A549 (cell line): ENCODE results near the gene XRCC6. TPM values are rescaled to one million over a fixed set of nuclear protein-coding genes. Genes with fewer than 3 reads are reported as not detected.

Experiments used
- ATAC-seq, 2 experiments: fragments of 200-7000 bp in 1 of 2; fragments of >200 bp in 1 of 2; cut with Nextera tagmentation in 1 of 2; cut with Tn5 transposase in 1 of 2; 3 replicates each; pipeline versions ENCODE4 v1.8.0 to v1.9.1; 2018 to 2020; ENCODE audit warnings: mild to moderate bottlenecking in 1 of 2, moderate library complexity in 1 of 2
- CTCF ChIA-PET: fragments of 300-600 bp; sonication (Branson Sonifier 250); formaldehyde crosslinking; extraction: SDS; loops from one replicate; lab custom pipeline; 2021; ENCODE audit warnings: antibody characterized with exemption, inconsistent platforms; lab: Yijun Ruan, JAX
- POLR2A ChIA-PET: fragments of 350-600 bp; formaldehyde crosslinking; extraction: SDS; loops from one replicate; lab custom pipeline; 2021; ENCODE audit warnings: antibody characterized with exemption, inconsistent platforms; lab: Yijun Ruan, JAX
- DNase-seq, 2 experiments: peaks; one replicate each; pipeline versions ENCODE4 v3.0.0 to v3.0.0-alpha.2; 2011 to 2016; ENCODE audit warnings: low read depth in 1 of 2, low spot score in 1 of 2
- FAIRE-seq: peaks from 2 replicates; lab custom pipeline; 2011; peaks lifted over from hg19 to GRCh38; lab: Jason Lieb, UNC
- H3K27ac ChIP-seq, 2 experiments: fragments of >200 bp; sonication (Bioruptor Twin); formaldehyde crosslinking; 3 replicates each; pipeline ENCODE4 v1.5.1; 2016 to 2017
- H3K4me1 ChIP-seq: fragments of >200 bp; sonication (Bioruptor Twin); formaldehyde crosslinking; 3 replicates; pipeline ENCODE4 v1.6.1; 2016
- H3K4me2 ChIP-seq: fragments of >200 bp; sonication (Bioruptor Twin); formaldehyde crosslinking; 3 replicates; pipeline ENCODE4 v1.6.1; 2016
- H3K4me3 ChIP-seq: fragments of >200 bp; sonication (Bioruptor Twin); formaldehyde crosslinking; 3 replicates; pipeline ENCODE4 v1.5.1; 2016
- H3K9me3 ChIP-seq: fragments of >200 bp; sonication (Bioruptor Twin); formaldehyde crosslinking; 3 replicates; pipeline ENCODE4 v1.6.1; 2016
- BHLHE40 ChIP-seq: IDR thresholded peaks from 2 replicates; pipeline ENCODE4 v1.6.1; 2012; ENCODE audit warnings: low read depth, low read length, inconsistent platforms
- CBX8 ChIP-seq: fragments of 200-600 bp; sonication (generic); IDR thresholded peaks from 2 replicates; pipeline ENCODE4 v1.6.1; 2016
- CEBPB ChIP-seq, 2 experiments: fragments of >200 bp in 1 of 2; sonication (Bioruptor Twin) in 1 of 2; formaldehyde crosslinking in 1 of 2; IDR thresholded peaks; 2 replicates each; pipeline ENCODE4 v1.6.1; 2012 to 2016
- CHD2 ChIP-seq: fragments of 150-350 bp; IDR thresholded peaks from 2 replicates; pipeline ENCODE4 v1.6.1; 2014; ENCODE audit warnings: low read length; ENCODE audit not compliant: partially characterized antibody
- GATA3 ChIP-seq: IDR thresholded peaks from 2 replicates; pipeline ENCODE4 v1.6.1; 2012; ENCODE audit warnings: borderline replicate concordance
- HOXA7 ChIP-seq: fragments of 250-450 bp; sonication (Bioruptor Pico); IDR thresholded peaks from 2 replicates; pipeline ENCODE4 v1.5.0; 2020; ENCODE audit warnings: mild to moderate bottlenecking, moderate library complexity
- HOXB13 ChIP-seq: fragments of 250-450 bp; sonication (Bioruptor Pico); IDR thresholded peaks from 2 replicates; pipeline ENCODE4 v1.5.0; 2020; ENCODE audit warnings: low read depth, mild to moderate bottlenecking, moderate library complexity
- HOXB5 ChIP-seq: fragments of 250-450 bp; sonication (Bioruptor Pico); IDR thresholded peaks from 2 replicates; pipeline ENCODE4 v1.5.0; 2020; ENCODE audit warnings: mild to moderate bottlenecking, moderate library complexity
- JUNB ChIP-seq: fragments of >200 bp; sonication (Bioruptor Twin); formaldehyde crosslinking; IDR thresholded peaks from 2 replicates; pipeline ENCODE4 v1.6.1; 2016
- KDM5A ChIP-seq: fragments of 200-600 bp; sonication (generic); IDR thresholded peaks from 2 replicates; pipeline ENCODE4 v1.6.1; 2016; ENCODE audit warnings: antibody characterized with exemption, mild to moderate bottlenecking
- MAZ ChIP-seq: fragments of 150-350 bp; IDR thresholded peaks from 2 replicates; pipeline ENCODE4 v1.6.1; 2014; ENCODE audit warnings: antibody characterized with exemption, low read depth, low read length, borderline replicate concordance
- MYC ChIP-seq: IDR thresholded peaks from 2 replicates; pipeline ENCODE4 v1.6.1; 2012; ENCODE audit warnings: mild to moderate bottlenecking, inconsistent platforms, low read length, improper control_type of control experiment, borderline replicate concordance
- NFE2L2 ChIP-seq: fragments of 150-350 bp; conservative IDR thresholded peaks from 2 replicates; pipeline ENCODE4 v1.6.1; 2014; ENCODE audit warnings: low read length
- RAD21 ChIP-seq, 2 experiments: fragments of >200 bp in 1 of 2; sonication (Bioruptor Twin) in 1 of 2; formaldehyde crosslinking in 1 of 2; IDR thresholded peaks in 1 of 2; conservative IDR thresholded peaks in 1 of 2; 2 replicates in 1 of 2; 3 replicates in 1 of 2; pipeline ENCODE4 v1.6.1; 2012 to 2018; ENCODE audit warnings: inconsistent platforms in 1 of 2
- RNF2 ChIP-seq: fragments of 200-600 bp; sonication (generic); IDR thresholded peaks from 2 replicates; pipeline ENCODE4 v1.6.1; 2016; ENCODE audit warnings: low read depth, mild to moderate bottlenecking, antibody characterized with exemption, moderate library complexity, borderline replicate concordance
- SMC3 ChIP-seq: fragments of >200 bp; sonication (Bioruptor Twin); formaldehyde crosslinking; IDR thresholded peaks from 3 replicates; pipeline ENCODE4 v1.6.1; 2018; ENCODE audit warnings: inconsistent platforms
- WGBS: methylation state at CpG from one replicate; pipeline ENCODE4 v1.1.6; 2017; ENCODE audit errors: missing lambda C conversion rate; 5-methylcytosine and 5-hydroxymethylcytosine counted together
- polyA plus RNA-seq, 4 experiments: library from polyadenylated mRNA; depleted of rRNA in 3 of 4; stranded (reverse); fragments of >200 nt; fragmentation: RNase III in 1 of 4; extraction: RNeasy Plus Mini Kit Qiagen cat#74134 plus additional on column Dnase treatment in 1 of 4; gene quantifications; 2 replicates in 3 of 4; 3 replicates in 1 of 4; pipeline ENCODE4 v1.2.3, GENCODE V29; 2011 to 2017
- TF ChIP-seq, protein P1 (sequence below): fragments of >200 bp; sonication (Bioruptor Twin); formaldehyde crosslinking; IDR thresholded peaks from 3 replicates; pipeline ENCODE4 v1.5.1; 2016
- TF ChIP-seq, protein P2 (sequence below): fragments of 200-600 bp; sonication (generic); IDR thresholded peaks from 2 replicates; pipeline ENCODE4 v1.6.1; 2016; ENCODE audit warnings: antibody characterized with exemption, mild to moderate bottlenecking, moderate library complexity
- TF ChIP-seq, protein P3 (sequence below): IDR thresholded peaks from 2 replicates; pipeline ENCODE4 v1.6.1; 2012
- TF ChIP-seq, protein P4 (sequence below): fragments of 450-650 bp; IDR thresholded peaks from 2 replicates; pipeline ENCODE4 v1.6.1; 2014; ENCODE audit warnings: antibody characterized with exemption
- TF ChIP-seq, protein P5 (sequence below): fragments of >200 bp; sonication (Bioruptor Twin); formaldehyde crosslinking; IDR thresholded peaks from 3 replicates; pipeline ENCODE4 v1.6.1; 2016

Gene XRCC6
- polyA plus RNA-seq, 2 of the 4 experiments (the other 2 are of a cell fraction): 139 to 556 TPM

DNA sequence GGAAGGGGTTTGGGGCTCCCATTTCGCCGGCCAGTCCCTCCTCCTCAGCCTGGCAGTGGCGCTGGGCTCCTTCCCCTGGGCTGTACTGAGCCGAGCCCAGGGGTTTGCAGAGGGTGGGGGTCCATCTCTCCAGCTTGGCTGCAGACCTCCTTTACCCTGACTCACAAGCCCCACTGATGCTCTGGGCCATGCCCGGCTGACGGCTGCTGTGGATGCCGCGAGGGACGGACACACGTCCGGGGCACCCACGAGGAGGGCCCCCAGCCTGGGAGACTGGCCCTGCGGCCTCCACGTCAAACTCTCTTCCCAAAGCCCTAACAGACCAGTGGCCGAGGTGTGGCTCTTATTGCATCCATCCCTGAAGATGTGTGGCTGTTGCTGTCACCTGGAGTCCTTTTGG, 45.6 kb upstream of the XRCC6 start:
- Histone ChIP-seq H3K4me1 (no peaks in the 10 kb centered on the region), H3K9me3 (no peaks in the 10 kb centered on the region), H3K4me2 (no peak overlapping the region), H3K27ac (no peak overlapping the region), H3K4me3 (no peak overlapping the region)
- DNase-seq (no peak), FAIRE-seq (no peak), ATAC-seq (no peak)
- ChIA-PET POLR2A (no interaction called here), CTCF (interaction anchor here (0.7 to 2.9 kb wide), 6 partner anchors 14 to 32 kb away, joined by 3 to 12 read pairs (median 4); partner anchors contain the start of gene PMM1)
- TF ChIP-seq HOXB13 (CRISPR knock-in tag): no peak
- no peak for TF ChIP-seq JUNB
- TF ChIP-seq RNF2: no peak
- no peak for TF ChIP-seq KDM5A
- WGBS: 90% methylated on average over 2 of the region's 15 CpGs

DNA sequence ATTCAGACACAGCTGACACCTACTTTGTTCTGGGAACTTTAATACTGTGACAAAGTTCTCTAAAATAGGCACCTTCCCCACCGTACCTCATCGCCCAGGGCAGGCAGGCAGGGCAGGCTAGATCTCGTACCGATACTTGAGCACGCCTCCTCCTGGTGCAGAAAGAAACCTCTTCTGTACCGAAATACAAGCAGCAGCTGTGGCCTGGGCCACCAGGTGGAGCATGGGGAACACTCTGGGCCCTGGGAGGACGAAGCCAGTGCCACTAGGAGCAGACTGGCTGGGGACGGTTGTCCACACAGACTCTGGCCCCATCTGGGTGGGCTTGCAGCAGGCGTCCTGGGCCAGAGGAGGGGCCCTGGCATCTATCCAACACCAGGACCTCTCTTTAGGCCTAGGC, 44.2 kb upstream of the XRCC6 start:
- H3K4me2 ChIP-seq: no peak overlapping the region
- H3K9me3 ChIP-seq: no peaks in the 10 kb centered on the region
- DNase-seq (peak; percentile 60 to 72), ATAC-seq (peak; percentile 89), FAIRE-seq (no peak)
- no peak overlapping the region for H3K27ac ChIP-seq
- ChIA-PET POLR2A (interaction anchor here (0.5 to 1.0 kb wide), 2 partner anchors 13 to 68 kb away, joined by 3 to 5 read pairs; partner anchors contain the start of gene PMM1), CTCF (interaction anchor here (0.6 to 2.9 kb wide), 15 partner anchors 8 to 97 kb away, joined by 3 to 12 read pairs (median 5); partner anchors contain the start of genes CSDC2, PMM1 and POLR3H)
- H3K4me3 ChIP-seq: no peak overlapping the region
- H3K4me1 ChIP-seq: no peaks in the 10 kb centered on the region
- WGBS: 60% methylated on average over 6 of the region's 9 CpGs
- TF ChIP-seq CHD2 (no peak), RAD21 (conservative IDR thresholded peaks at IDR 0.05 in 1 of 2, IDR thresholded peaks at IDR 0.05 in 1 of 2) (peak; percentile 61 to 74), SMC3 (peak; percentile 73), MYC (no peak), GATA3 (no peak), HOXA7 (CRISPR knock-in tag) (no peak)
- TF ChIP-seq, protein P1, sequence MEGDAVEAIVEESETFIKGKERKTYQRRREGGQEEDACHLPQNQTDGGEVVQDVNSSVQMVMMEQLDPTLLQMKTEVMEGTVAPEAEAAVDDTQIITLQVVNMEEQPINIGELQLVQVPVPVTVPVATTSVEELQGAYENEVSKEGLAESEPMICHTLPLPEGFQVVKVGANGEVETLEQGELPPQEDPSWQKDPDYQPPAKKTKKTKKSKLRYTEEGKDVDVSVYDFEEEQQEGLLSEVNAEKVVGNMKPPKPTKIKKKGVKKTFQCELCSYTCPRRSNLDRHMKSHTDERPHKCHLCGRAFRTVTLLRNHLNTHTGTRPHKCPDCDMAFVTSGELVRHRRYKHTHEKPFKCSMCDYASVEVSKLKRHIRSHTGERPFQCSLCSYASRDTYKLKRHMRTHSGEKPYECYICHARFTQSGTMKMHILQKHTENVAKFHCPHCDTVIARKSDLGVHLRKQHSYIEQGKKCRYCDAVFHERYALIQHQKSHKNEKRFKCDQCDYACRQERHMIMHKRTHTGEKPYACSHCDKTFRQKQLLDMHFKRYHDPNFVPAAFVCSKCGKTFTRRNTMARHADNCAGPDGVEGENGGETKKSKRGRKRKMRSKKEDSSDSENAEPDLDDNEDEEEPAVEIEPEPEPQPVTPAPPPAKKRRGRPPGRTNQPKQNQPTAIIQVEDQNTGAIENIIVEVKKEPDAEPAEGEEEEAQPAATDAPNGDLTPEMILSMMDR: peak; percentile 56

DNA sequence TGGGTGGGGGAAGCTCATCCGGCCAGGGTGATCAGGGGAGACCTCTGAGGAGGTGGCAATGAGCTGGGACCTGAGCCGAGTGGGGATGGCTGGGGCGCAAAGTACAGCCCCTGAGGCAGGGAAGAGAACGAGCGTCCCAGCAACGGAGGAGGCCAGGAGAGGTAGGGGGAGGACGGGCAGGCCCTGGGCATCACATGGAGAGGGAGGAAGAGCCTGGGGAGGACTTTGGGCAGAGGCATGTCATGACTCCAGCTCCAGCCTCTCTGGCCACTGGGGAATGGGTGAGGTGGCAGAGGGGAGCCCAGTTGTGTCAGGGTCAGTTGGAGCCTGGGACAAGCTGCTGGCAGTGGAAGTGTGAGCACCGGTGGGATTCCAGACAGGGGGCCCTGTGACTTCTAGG, 43.0 kb upstream of the XRCC6 start:
- ATAC-seq: no peak
- no peaks in the 10 kb centered on the region for H3K4me1 ChIP-seq
- H3K27ac ChIP-seq: no peak overlapping the region
- no peak overlapping the region for H3K4me3 ChIP-seq
- no peak for FAIRE-seq
- no peaks in the 10 kb centered on the region for H3K9me3 ChIP-seq
- ChIA-PET POLR2A (interaction anchor here (2.4 kb wide), 1 partner anchor 12 kb away, joined by 12 read pairs; the partner anchor contains the start of gene PMM1), CTCF (interaction anchor here (0.7 to 2.9 kb wide), 9 partner anchors 8 to 34 kb away, joined by 3 to 12 read pairs (median 5); partner anchors contain the start of gene POLR3H)
- DNase-seq: no peak
- no peak overlapping the region for H3K4me2 ChIP-seq
- 88% methylated on average over 8 of the region's 8 CpGs for WGBS
- TF ChIP-seq NFE2L2: no peak
- TF ChIP-seq JUNB: no peak
- TF ChIP-seq MAZ: no peak
- no peak for TF ChIP-seq CEBPB (IDR thresholded peaks at IDR 0.05)
- TF ChIP-seq, protein P2, sequence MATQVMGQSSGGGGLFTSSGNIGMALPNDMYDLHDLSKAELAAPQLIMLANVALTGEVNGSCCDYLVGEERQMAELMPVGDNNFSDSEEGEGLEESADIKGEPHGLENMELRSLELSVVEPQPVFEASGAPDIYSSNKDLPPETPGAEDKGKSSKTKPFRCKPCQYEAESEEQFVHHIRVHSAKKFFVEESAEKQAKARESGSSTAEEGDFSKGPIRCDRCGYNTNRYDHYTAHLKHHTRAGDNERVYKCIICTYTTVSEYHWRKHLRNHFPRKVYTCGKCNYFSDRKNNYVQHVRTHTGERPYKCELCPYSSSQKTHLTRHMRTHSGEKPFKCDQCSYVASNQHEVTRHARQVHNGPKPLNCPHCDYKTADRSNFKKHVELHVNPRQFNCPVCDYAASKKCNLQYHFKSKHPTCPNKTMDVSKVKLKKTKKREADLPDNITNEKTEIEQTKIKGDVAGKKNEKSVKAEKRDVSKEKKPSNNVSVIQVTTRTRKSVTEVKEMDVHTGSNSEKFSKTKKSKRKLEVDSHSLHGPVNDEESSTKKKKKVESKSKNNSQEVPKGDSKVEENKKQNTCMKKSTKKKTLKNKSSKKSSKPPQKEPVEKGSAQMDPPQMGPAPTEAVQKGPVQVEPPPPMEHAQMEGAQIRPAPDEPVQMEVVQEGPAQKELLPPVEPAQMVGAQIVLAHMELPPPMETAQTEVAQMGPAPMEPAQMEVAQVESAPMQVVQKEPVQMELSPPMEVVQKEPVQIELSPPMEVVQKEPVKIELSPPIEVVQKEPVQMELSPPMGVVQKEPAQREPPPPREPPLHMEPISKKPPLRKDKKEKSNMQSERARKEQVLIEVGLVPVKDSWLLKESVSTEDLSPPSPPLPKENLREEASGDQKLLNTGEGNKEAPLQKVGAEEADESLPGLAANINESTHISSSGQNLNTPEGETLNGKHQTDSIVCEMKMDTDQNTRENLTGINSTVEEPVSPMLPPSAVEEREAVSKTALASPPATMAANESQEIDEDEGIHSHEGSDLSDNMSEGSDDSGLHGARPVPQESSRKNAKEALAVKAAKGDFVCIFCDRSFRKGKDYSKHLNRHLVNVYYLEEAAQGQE: no peak
- TF ChIP-seq, protein P3, sequence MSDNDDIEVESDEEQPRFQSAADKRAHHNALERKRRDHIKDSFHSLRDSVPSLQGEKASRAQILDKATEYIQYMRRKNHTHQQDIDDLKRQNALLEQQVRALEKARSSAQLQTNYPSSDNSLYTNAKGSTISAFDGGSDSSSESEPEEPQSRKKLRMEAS: no peak
- TF ChIP-seq RNF2: no peak
- TF ChIP-seq, protein P4, sequence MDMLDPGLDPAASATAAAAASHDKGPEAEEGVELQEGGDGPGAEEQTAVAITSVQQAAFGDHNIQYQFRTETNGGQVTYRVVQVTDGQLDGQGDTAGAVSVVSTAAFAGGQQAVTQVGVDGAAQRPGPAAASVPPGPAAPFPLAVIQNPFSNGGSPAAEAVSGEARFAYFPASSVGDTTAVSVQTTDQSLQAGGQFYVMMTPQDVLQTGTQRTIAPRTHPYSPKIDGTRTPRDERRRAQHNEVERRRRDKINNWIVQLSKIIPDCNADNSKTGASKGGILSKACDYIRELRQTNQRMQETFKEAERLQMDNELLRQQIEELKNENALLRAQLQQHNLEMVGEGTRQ: no peak
- no peak for TF ChIP-seq HOXB5 (CRISPR knock-in tag)
- no peak for TF ChIP-seq RAD21 (conservative IDR thresholded peaks at IDR 0.05 in 1 of 2, IDR thresholded peaks at IDR 0.05 in 1 of 2)
- TF ChIP-seq HOXB13 (CRISPR knock-in tag): no peak
- TF ChIP-seq CBX8: no peak
- no peak for TF ChIP-seq BHLHE40
- TF ChIP-seq, protein P1: no peak
- TF ChIP-seq, protein P5, sequence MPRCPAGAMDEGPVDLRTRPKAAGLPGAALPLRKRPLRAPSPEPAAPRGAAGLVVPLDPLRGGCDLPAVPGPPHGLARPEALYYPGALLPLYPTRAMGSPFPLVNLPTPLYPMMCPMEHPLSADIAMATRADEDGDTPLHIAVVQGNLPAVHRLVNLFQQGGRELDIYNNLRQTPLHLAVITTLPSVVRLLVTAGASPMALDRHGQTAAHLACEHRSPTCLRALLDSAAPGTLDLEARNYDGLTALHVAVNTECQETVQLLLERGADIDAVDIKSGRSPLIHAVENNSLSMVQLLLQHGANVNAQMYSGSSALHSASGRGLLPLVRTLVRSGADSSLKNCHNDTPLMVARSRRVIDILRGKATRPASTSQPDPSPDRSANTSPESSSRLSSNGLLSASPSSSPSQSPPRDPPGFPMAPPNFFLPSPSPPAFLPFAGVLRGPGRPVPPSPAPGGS: no peak
